Aorta (tissue), 5 donors: Measurements from ENCODE around the gene HOXA7. TPM values are rescaled to one million over a fixed set of nuclear protein-coding genes. Genes with fewer than 3 reads are reported as not detected.

Source experiments
- ATAC-seq: fragments of 200-7000 bp; cut with Tn5 transposase; one replicate; pipeline ENCODE4 v1.9.1; 2022; ENCODE audit warnings: moderate library complexity; ENCODE audit not compliant: low FRiP score
- DNase-seq, 2 donors: peaks; one replicate each; pipeline ENCODE4 v3.0.0-alpha.2; 2020
- H3K27ac ChIP-seq, 2 donors: one replicate each; pipeline ENCODE4 v1.5.1; 2013; ENCODE audit warnings: low read length in 2 of 2, mild to moderate bottlenecking in 2 of 2, moderate library complexity in 2 of 2, control low read depth in 1 of 2, inconsistent platforms in 1 of 2, low read depth in 1 of 2
- H3K27me3 ChIP-seq, 2 donors: one replicate each; pipeline ENCODE4 v1.6.1; 2013; ENCODE audit warnings: control low read depth in 1 of 2, low read length in 1 of 2, mild to moderate bottlenecking in 1 of 2, moderate library complexity in 1 of 2; ENCODE audit not compliant: insufficient read depth in 2 of 2, control insufficient read depth in 1 of 2
- H3K36me3 ChIP-seq, 2 donors: one replicate each; pipeline ENCODE4 v1.6.1; 2013; ENCODE audit warnings: control low read depth in 1 of 2, low read length in 1 of 2, mild to moderate bottlenecking in 1 of 2; ENCODE audit not compliant: insufficient read depth in 2 of 2, control insufficient read depth in 1 of 2
- H3K4me1 ChIP-seq, 2 donors: one replicate each; pipeline ENCODE4 v1.6.1; 2013; ENCODE audit warnings: low read length in 2 of 2, control low read depth in 1 of 2, mild to moderate bottlenecking in 1 of 2, moderate library complexity in 1 of 2; ENCODE audit not compliant: insufficient read depth in 2 of 2, control insufficient read depth in 1 of 2
- H3K4me3 ChIP-seq, 2 donors: one replicate each; pipeline ENCODE4 v1.5.1; 2013; ENCODE audit warnings: low read length in 2 of 2, control low read depth in 1 of 2, mild to moderate bottlenecking in 1 of 2
- H3K9me3 ChIP-seq: one replicate; pipeline ENCODE4 v1.6.1; 2013; ENCODE audit warnings: mild to moderate bottlenecking, low read length; ENCODE audit not compliant: control insufficient read depth
- WGBS, 2 donors: extraction: QIAGEN DNeasy Blood & Tissue Kit; methylation state at CpG; one replicate each; pipeline ENCODE4 v1.1.7; 2013; 5-methylcytosine and 5-hydroxymethylcytosine counted together
- intact Hi-C, 2 donors: fragments of 100-400 bp; cut with DNase I; formaldehyde crosslinking; loops; one replicate each; pipeline versions ENCODE4 v1.14.2 to v1.15.0; 2022
- polyA plus RNA-seq, 2 donors: library from polyadenylated mRNA; stranded (reverse); fragments of 200-250 nt; gene quantifications; one replicate each; pipeline ENCODE4 v1.2.3, GENCODE V29; 2013
- total RNA-seq, 2 donors: library from RNA; stranded (reverse); fragmentation: NEBNext Ultra II Directional; extraction: Animal tissue kit (Norgen Biotek cat#: 25700); gene quantifications; one replicate each; pipeline ENCODE4 v1.2.1, GENCODE V29; 2021
- donor health status: healthy with polysubstance abuse.
- donor health status: Bipolar disorder and iron deficiency.
- donor health status: DM: no; HTN: no; CAD: no.
- donor health status: DM: no; HTN: no; CAD: no.
- donor health status: DM: yes; HTN: yes; CAD: no.

HOXA7 gene
- total and polyA plus RNA-seq, 4 donors, result 2.4 to 9.3 (median 4.0) TPM

DNA sequence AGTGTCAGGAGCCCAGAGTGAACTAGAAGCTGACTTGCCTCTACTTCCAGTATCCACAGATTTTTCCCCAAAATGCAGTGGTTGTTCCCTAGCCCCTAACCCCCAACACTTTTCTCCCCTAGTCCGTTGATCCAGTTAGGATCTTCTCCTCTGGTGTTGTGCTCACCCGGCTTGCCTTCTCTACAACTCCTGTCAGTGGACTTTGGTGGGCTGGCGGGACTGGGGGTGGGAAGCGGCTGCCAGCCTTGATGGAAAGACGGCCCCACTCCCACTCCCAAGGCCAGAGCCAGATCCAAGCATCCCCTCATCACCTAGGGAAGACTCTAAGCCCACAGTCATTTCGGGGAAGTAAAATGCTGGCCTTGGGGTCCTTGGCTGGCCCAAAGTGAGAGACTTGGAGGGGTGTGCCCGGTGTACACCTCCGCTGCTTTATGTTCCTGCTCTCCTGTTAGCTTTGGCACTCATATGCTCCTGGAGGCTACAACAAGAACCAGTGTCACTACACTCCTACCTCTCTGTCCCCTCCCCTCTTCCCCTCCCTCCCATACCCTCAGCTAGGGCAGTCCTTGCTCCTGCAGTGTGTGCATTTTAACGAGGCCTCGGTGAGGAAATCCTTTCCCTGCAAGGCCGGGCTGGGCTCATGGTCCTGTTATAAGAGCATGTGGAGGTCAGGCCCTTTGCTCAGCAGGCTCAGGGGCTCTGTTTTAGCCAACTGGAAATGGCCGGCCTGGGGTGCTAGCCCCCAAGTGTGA lies 18.6 kb upstream of the HOXA7 start:
- 87 to 94% methylated on average over 12 of the region's 12 CpGs for WGBS, 2 donors
- DNase-seq (peak; percentile 14 to 46), ATAC-seq (no peak)
- Histone ChIP-seq H3K4me3 (no peak overlapping the region), H3K27me3 (peaks cover 0 to 1% of the 10 kb centered on the region in 2 donors), H3K4me1 (no peaks in the 10 kb centered on the region), H3K27ac (no peak overlapping the region), H3K9me3 (no peaks in the 10 kb centered on the region), H3K36me3 (no peaks in the 10 kb centered on the region)
- intact Hi-C loops, result no loop called here

DNA sequence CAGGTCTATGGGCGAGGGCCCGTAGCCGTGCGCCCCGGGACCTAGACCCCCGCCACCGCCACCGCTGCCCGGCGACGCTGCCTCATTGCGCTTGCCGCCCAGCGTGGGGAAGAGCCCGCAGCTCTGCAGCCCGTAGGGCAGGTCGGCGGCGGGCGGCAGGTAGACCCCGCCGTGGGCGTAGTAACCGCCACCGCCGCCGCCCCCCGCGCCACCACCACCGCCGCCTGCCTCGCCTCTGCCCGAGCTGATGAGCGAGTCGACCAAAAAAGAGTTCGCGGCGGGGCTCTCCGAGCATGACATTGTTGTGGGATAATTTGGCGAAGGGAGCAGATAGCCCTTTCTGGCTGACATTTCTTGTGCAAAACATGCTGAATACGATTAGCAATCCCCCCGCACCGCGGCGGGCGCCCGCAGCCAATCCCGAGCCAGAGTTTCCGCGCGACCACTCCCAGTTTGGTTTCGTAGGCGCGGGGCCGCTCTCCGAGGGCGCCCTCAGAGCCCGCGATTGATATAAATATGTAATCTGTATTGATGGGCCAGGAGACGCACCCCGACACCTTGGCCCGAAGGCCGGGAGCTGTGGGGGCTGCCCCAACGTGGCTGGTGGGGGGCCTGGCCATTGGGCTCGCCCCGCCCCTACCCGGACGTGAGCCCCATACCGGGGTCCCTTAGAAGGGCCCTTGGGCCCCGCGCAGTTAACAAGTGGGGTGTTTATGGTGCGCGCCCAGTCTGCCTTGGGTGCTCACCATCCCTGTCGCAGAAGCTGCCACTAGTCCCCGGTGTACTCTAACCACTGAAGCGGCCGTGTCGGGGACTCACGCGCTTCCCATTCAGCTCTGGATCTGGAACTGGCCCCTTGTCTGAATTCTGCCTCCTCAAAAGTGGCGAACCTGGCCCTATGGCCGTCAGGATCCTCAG lies 17.7 kb upstream of the HOXA7 start, which contains the start of gene HOXA10:
Gene HOXA10 (minus strand): TSS at position 365 of the 918 bp plus-strand sequence. CDS start 14 bp downstream, at position 351.
- Histone ChIP-seq H3K4me1 (no peaks in the 10 kb centered on the region), H3K9me3 (no peaks in the 10 kb centered on the region), H3K27me3 (peaks cover 0 to 1% of the 10 kb centered on the region in 2 donors), H3K27ac (no peak within 1 kb of the TSS), H3K36me3 (no peaks in the 10 kb centered on the region), H3K4me3 (peak within 1 kb of the TSS; percentile 29 to 52)
- peak; percentile 55 to 79 for DNase-seq
- intact Hi-C loops, result no loop called here
- 12 to 13% methylated on average over 62 to 82 of the region's 82 CpGs for WGBS, 2 donors
- no peak for ATAC-seq

DNA sequence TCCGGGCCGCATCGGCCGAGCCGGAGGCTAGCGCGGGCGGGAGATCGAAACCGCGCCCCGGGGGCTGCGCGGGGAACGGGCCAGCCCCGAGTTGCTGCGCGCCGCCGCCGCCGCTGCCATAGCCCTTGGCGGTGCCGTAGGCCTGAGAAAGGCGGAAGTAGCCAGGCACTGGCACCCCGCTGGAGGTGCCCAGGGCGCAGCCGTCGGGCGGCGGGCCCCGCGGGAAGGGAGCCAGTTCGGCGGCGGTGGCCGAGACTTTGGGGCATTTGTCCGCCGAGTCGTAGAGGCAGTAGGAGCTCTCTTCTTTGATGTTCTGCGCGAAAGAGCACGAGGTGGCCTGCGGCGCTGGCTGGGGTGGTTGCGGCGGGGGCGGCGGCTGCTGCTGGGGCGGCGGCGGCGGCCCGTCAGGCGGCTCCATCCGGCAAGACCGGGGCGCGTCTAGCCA lies 17.1 kb upstream of the HOXA7 start:
- H3K27me3 ChIP-seq, result peaks cover 0 to 1% of the 10 kb centered on the region in 2 donors
- 0 to 1% methylated on average over 53 to 59 of the region's 59 CpGs for WGBS, 2 donors

DNA sequence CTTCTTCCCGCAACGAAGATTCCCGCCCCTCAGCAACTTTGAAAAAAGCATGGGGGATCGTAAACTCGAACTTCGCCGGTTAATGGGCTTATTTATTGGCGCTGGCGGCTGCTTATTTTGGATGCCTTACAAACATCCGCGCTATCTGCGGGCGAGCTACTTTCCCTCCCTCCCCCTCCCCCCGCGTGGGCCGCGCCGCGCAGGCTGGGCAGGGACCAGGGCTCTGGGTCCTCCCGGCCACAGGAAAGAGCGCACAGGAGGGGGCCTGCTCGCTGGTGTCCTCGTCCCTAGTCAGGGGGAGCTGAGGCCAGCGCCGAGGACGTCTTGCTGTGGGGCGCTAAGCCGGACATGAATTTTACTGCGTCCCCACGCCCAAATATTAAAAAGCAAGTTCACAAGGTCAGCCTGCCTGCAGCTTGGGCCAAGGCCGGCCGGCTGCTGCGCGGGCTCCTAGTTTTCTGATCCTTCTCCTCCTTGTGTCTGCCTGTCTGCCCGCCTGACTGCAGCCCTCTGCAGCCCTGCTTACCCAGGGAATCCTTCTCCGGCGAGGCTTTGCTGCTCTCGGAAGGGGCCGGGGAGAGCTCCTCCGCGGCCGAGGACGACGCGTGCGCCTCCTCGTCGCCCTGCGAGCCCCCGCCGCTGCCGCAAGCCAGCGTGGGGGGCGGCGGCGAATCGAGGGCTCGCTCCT lies 16.5 kb upstream of the HOXA7 start:
- H3K27me3 ChIP-seq, result peaks cover 0 to 1% of the 10 kb centered on the region in 2 donors
- ATAC-seq, result peak; percentile 79
- no peak overlapping the region for H3K27ac ChIP-seq

More for the DNA sequence above, 17.1 kb upstream of the HOXA7 start:
- ATAC-seq (peak; percentile 12), DNase-seq (peak; percentile 63 to 86)
- Histone ChIP-seq H3K9me3 (no peaks in the 10 kb centered on the region), H3K27ac (no peak overlapping the region), H3K4me3 (peak overlapping the region; percentile 29 to 52), H3K4me1 (no peaks in the 10 kb centered on the region), H3K36me3 (no peaks in the 10 kb centered on the region)
- intact Hi-C loops, result no loop called here

DNA sequence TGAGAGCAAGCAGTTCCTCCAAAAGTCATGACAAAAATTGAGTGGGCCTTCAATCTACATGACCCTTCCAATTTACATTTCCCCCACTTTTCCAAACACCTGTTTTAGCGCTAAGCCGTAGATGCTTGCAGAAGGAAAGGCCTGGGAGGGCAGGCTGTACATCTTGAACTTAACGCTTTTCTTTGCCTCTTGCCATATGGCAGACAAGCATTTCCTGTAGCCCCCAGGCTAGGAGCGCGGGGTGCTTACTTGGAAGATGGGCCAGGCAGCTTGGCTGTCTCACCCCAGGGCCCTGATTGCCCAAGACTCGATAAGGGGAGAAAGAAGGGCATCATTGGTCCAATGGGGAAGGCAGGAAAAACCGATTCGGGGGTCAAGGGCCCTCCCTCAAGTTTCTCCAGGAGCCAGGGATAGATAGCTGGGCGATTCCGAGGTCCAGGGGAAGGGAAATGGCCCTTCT lies 15.9 kb upstream of the HOXA7 start:
- no peaks in the 10 kb centered on the region for H3K4me1 ChIP-seq
- peaks cover 0 to 1% of the 10 kb centered on the region in 2 donors for H3K27me3 ChIP-seq
- H3K36me3 ChIP-seq, result no peaks in the 10 kb centered on the region
- ATAC-seq (no peak), DNase-seq (peak in 1 of 2 donors; percentile 72)
- no peak overlapping the region for H3K27ac ChIP-seq
- 50 to 52% methylated on average over 10 of the region's 10 CpGs for WGBS, 2 donors
- H3K9me3 ChIP-seq, result no peaks in the 10 kb centered on the region
- H3K4me3 ChIP-seq, result no peak overlapping the region
- intact Hi-C loops, result no loop called here

More for the DNA sequence above, 16.5 kb upstream of the HOXA7 start:
- whole genome bisulfite sequencing, 2 donors, result 3 to 6% methylated on average over 58 of the region's 58 CpGs
- peak; percentile 53 to 92 for DNase-seq
- intact Hi-C loops, result no loop called here
- no peaks in the 10 kb centered on the region for H3K9me3 ChIP-seq
- H3K36me3 ChIP-seq, result no peaks in the 10 kb centered on the region
- peak overlapping the region; percentile 29 to 52 for H3K4me3 ChIP-seq
- H3K4me1 ChIP-seq, result no peaks in the 10 kb centered on the region

DNA sequence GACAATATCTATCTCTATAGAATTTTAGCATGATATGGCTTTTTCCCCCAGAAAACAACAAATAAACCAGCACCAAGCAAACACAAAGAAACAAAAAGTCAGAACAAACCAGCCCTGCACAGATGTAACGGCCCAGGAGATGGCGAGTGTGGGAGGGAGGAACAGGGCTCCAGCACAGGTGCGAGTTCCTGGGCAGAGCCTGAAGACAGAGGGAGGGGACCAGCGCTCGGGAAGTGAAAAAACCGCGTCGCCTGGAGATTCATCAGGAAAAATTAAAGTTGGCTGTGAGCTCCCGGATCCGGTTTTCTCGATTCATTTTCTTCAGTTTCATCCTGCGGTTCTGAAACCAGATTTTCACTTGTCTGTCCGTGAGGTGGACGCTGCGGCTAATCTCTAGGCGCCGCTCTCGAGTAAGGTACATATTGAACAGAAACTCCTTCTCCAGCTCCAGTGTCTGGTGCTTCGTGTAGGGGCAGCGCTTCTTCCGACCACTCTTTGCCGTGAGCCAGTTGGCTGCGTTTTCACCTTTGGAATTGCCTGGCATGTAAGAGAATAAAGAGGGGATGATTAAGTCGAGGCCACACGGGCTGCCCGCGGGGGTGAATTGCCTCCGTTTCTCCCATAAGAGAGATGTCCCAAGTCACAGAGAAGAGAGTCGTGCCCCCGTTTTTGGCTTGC lies 15.3 kb upstream of the HOXA7 start:
- H3K9me3 ChIP-seq, result no peaks in the 10 kb centered on the region
- no peak overlapping the region for H3K4me3 ChIP-seq
- no peak overlapping the region for H3K27ac ChIP-seq
- H3K36me3 ChIP-seq, result no peaks in the 10 kb centered on the region
- DNase-seq (peak; percentile 30 to 73), ATAC-seq (no peak)
- WGBS, 2 donors, result 40 to 49% methylated on average over 30 of the region's 30 CpGs
- intact Hi-C loops, result no loop called here
- H3K27me3 ChIP-seq, result peaks cover 0 to 1% of the 10 kb centered on the region in 2 donors
- H3K4me1 ChIP-seq, result no peaks in the 10 kb centered on the region

DNA sequence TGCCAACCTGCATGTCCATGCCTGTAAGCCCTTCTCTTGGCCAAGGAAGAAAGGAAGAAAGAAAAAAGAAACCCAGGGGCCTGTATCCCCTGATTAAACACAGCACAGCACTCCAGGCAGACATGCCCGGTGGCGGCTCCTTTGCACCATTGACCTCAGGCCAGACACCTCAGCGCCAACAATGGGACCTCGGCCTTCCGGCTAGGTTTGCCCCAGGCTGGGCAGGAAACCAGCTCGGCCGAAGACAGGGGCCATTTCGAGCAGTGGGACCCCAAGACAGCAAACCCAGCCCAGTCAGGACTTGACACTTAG lies 14.8 kb upstream of the HOXA7 start:
- H3K4me3 ChIP-seq, result no peak overlapping the region
- 49 to 56% methylated on average over 8 of the region's 8 CpGs for WGBS, 2 donors
- H3K9me3 ChIP-seq, result no peaks in the 10 kb centered on the region
- H3K27me3 ChIP-seq, result peaks cover 0 to 1% of the 10 kb centered on the region in 2 donors
- no peak overlapping the region for H3K27ac ChIP-seq
- intact Hi-C loops, result no loop called here
- DNase-seq (peak; percentile 20 to 76), ATAC-seq (no peak)
- no peaks in the 10 kb centered on the region for H3K4me1 ChIP-seq
- H3K36me3 ChIP-seq, result no peaks in the 10 kb centered on the region
